Measurements from ENCODE around the gene TADA2B. TPM values are rescaled to one million over a fixed set of nuclear protein-coding genes. Genes with fewer than 3 reads are reported as not detected.

TADA2B gene
- total RNA-seq, 2 donors from 2014 or later, result 17.3 to 17.5 TPM

GRCh38 chr4:7002336-7002735 is 40.8 kb upstream of the TADA2B start:
- peaks cover 56% of the 10 kb centered on the region for H3K36me3 Mint-ChIP-seq (ENCODE audit: low read depth)
- no peaks in the 10 kb centered on the region for H3K27me3 Mint-ChIP-seq (ENCODE audit: insufficient read depth)
- 94 to 98% methylated on average over 5 to 7 of the region's 7 CpGs for WGBS, 2 experiments (ENCODE audit: insufficient coverage in 1 of 2, insufficient read length in 1 of 2)
- H3K9me3 ChIP-seq (ENCODE audit: control insufficient read depth, low read length), result no peaks in the 10 kb centered on the region
- H3K9me3 Mint-ChIP-seq, result no peaks in the 10 kb centered on the region
- DNase-seq, result peak; percentile 8
- peaks cover 10% of the 10 kb centered on the region for H3K4me1 ChIP-seq (ENCODE audit: control insufficient read depth, insufficient read depth, low read length)
- TF ChIP-seq CTCF (conservative IDR thresholded peaks at IDR 0.05), result no peak
- no peak overlapping the region for H3K4me3 ChIP-seq (ENCODE audit: low read length)
- H3K27ac Mint-ChIP-seq, result no peak overlapping the region
- no peak overlapping the region for H3K4me3 Mint-ChIP-seq
- peaks cover 71% of the 10 kb centered on the region for H3K36me3 ChIP-seq (ENCODE audit: control insufficient read depth, insufficient read depth, low read length)
- H3K27me3 ChIP-seq (ENCODE audit: control insufficient read depth, insufficient read depth, low read length, poor library complexity, severe bottlenecking), result no peaks in the 10 kb centered on the region
- H3K27ac ChIP-seq (ENCODE audit: low read depth, low read length), result no peak overlapping the region
- no peak overlapping the region for H3K9ac ChIP-seq (ENCODE audit: extremely low read depth, low read length, poor library complexity, severe bottlenecking)
- peaks cover 29% of the 10 kb centered on the region for H3K4me1 Mint-ChIP-seq

GRCh38 chr4:7003176-7003878 is 39.8 kb upstream of the TADA2B start:
- 97 to 98% methylated on average over 5 to 10 of the region's 11 CpGs for WGBS, 2 experiments (ENCODE audit: insufficient coverage in 1 of 2, insufficient read length in 1 of 2)

GRCh38 chr4:7003879-7004240 is 39.3 kb upstream of the TADA2B start:
- WGBS, 2 experiments (ENCODE audit: insufficient coverage in 1 of 2, insufficient read length in 1 of 2), result 93 to 96% methylated on average over 5 to 8 of the region's 8 CpGs
- DNase-seq, result no peak
- H3K4me3 ChIP-seq (ENCODE audit: low read length), result no peak overlapping the region
- no peaks in the 10 kb centered on the region for H3K9me3 ChIP-seq (ENCODE audit: control insufficient read depth, low read length)
- peaks cover 21% of the 10 kb centered on the region for H3K4me1 ChIP-seq (ENCODE audit: control insufficient read depth, insufficient read depth, low read length)
- peaks cover 66% of the 10 kb centered on the region for H3K36me3 ChIP-seq (ENCODE audit: control insufficient read depth, insufficient read depth, low read length)
- H3K9ac ChIP-seq (ENCODE audit: extremely low read depth, low read length, poor library complexity, severe bottlenecking), result no peak overlapping the region
- Mint-ChIP-seq H3K4me1 (peaks cover 40% of the 10 kb centered on the region), H3K4me3 (no peak overlapping the region), H3K36me3 (ENCODE audit: low read depth) (peaks cover 53% of the 10 kb centered on the region), H3K9me3 (no peaks in the 10 kb centered on the region), H3K27me3 (ENCODE audit: insufficient read depth) (no peaks in the 10 kb centered on the region), H3K27ac (peak overlapping the region; percentile 36)
- no peak for TF ChIP-seq CTCF (conservative IDR thresholded peaks at IDR 0.05)
- no peak overlapping the region for H3K27ac ChIP-seq (ENCODE audit: low read depth, low read length)
- H3K27me3 ChIP-seq (ENCODE audit: control insufficient read depth, insufficient read depth, low read length, poor library complexity, severe bottlenecking), result no peaks in the 10 kb centered on the region

More at GRCh38 chr4:7003176-7003878, 39.8 kb upstream of the TADA2B start:
- no peak overlapping the region for H3K27ac ChIP-seq (ENCODE audit: low read depth, low read length)
- H3K4me1 ChIP-seq (ENCODE audit: control insufficient read depth, insufficient read depth, low read length), result peaks cover 18% of the 10 kb centered on the region
- no peak overlapping the region for H3K9ac ChIP-seq (ENCODE audit: extremely low read depth, low read length, poor library complexity, severe bottlenecking)
- no peak overlapping the region for H3K4me3 ChIP-seq (ENCODE audit: low read length)
- DNase-seq, result peak; percentile 45
- no peaks in the 10 kb centered on the region for H3K9me3 ChIP-seq (ENCODE audit: control insufficient read depth, low read length)
- H3K4me1 Mint-ChIP-seq, result peaks cover 38% of the 10 kb centered on the region
- H3K36me3 ChIP-seq (ENCODE audit: control insufficient read depth, insufficient read depth, low read length), result peaks cover 65% of the 10 kb centered on the region
- no peak overlapping the region for H3K4me3 Mint-ChIP-seq
- TF ChIP-seq CTCF (conservative IDR thresholded peaks at IDR 0.05), result peak; percentile 52
- no peaks in the 10 kb centered on the region for H3K27me3 ChIP-seq (ENCODE audit: control insufficient read depth, insufficient read depth, low read length, poor library complexity, severe bottlenecking)
- H3K27me3 Mint-ChIP-seq (ENCODE audit: insufficient read depth), result no peaks in the 10 kb centered on the region
- peaks cover 55% of the 10 kb centered on the region for H3K36me3 Mint-ChIP-seq (ENCODE audit: low read depth)
- no peaks in the 10 kb centered on the region for H3K9me3 Mint-ChIP-seq
- H3K27ac Mint-ChIP-seq, result peak overlapping the region; percentile 36
